Measurements from ENCODE around the gene RPIA. TPM values are rescaled to one million over a fixed set of nuclear protein-coding genes. Genes with fewer than 3 reads are reported as not detected.

The RPIA gene
- total and polyA plus RNA-seq, 9 of the 15 experiments (the other 6 are each of a cell fraction or from before 2014, with no cell fraction given) = 7.8 to 41.2 (median 25.8) TPM

DNA sequence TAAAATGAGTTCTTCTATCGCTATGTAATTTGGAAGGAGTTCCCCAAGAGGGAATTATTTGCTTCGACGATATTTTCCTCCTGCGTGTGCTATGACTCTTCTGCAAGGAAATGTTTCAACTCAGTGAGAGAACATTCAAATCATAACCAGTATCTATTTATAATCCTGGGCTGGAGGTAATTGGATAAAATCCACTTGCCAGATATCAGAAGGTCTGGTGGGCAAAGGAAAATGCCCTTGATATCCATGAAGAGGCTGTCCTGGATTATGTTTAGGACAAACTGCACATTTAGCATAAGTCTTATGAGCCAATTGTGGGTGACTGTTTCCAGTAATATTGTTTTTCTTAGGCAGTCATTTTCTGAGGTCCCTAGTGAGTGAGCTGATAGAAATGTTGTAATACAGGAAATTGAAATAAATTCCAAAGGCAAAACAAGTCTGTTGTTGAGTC lies 17.7 kb downstream of the RPIA start:
- BruUV-seq (replicated peaks) = no TSS peak
- H3K27me3 ChIP-seq (ENCODE audit: control insufficient read depth in 2 of 2, insufficient read depth in 2 of 2, low read length in 2 of 2) = no peaks in the 10 kb centered on the region
- H3K4me2 ChIP-seq (ENCODE audit: insufficient read depth, low read length) = no peak overlapping the region
- FAIRE-seq (no peak), ATAC-seq (no peak), DNase-seq (ENCODE audit: extremely low read depth in 1 of 4, low spot score in 3 of 4) (no peak)
- no peak overlapping the region for H2AFZ ChIP-seq (ENCODE audit: low read depth, low read length)
- H3K4me1 ChIP-seq (replicated peaks in 1 of 2; ENCODE audit: control insufficient read depth in 2 of 2, insufficient read depth in 2 of 2, low read length in 2 of 2) = no peaks in the 10 kb centered on the region; a peak in 2 of 5 replicates
- no peak for TF ChIP-seq ELF4 (CRISPR knock-in tag; IDR thresholded peaks at IDR 0.05)
- no peak for TF ChIP-seq RBM22 (IDR thresholded peaks at IDR 0.05; ENCODE audit: low read depth, low read length, poor library complexity, severe bottlenecking)
- no peak for TF ChIP-seq GABPB1 (CRISPR knock-in tag; IDR thresholded peaks at IDR 0.05)
- no peak for TF ChIP-seq MTF1 (CRISPR knock-in tag; IDR thresholded peaks at IDR 0.05; ENCODE audit: borderline replicate concordance)
- TF ChIP-seq KLF13 (tag; IDR thresholded peaks at IDR 0.05; ENCODE audit: borderline replicate concordance, low read depth) = no peak
- TF ChIP-seq ZNF717 (CRISPR knock-in tag; IDR thresholded peaks at IDR 0.05) = no peak
- TF ChIP-seq, protein P1, sequence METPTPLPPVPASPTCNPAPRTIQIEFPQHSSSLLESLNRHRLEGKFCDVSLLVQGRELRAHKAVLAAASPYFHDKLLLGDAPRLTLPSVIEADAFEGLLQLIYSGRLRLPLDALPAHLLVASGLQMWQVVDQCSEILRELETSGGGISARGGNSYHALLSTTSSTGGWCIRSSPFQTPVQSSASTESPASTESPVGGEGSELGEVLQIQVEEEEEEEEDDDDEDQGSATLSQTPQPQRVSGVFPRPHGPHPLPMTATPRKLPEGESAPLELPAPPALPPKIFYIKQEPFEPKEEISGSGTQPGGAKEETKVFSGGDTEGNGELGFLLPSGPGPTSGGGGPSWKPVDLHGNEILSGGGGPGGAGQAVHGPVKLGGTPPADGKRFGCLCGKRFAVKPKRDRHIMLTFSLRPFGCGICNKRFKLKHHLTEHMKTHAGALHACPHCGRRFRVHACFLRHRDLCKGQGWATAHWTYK (CRISPR knock-in tag; IDR thresholded peaks at IDR 0.05) = no peak
- no peak for TF ChIP-seq XRCC4 (IDR thresholded peaks at IDR 0.05; ENCODE audit: extremely low read depth, insufficient read depth, insufficient read length)
- TF ChIP-seq ZKSCAN1 (IDR thresholded peaks at IDR 0.05; ENCODE audit: low read depth, low read length) = no peak
- no peak for TF ChIP-seq ZNF707 (CRISPR knock-in tag; conservative IDR thresholded peaks at IDR 0.05)
- no peak for TF ChIP-seq NELFE (IDR thresholded peaks at IDR 0.05; ENCODE audit: insufficient read depth, insufficient read length)
- TF ChIP-seq NFE2L1 (tag; IDR thresholded peaks at IDR 0.05; ENCODE audit: borderline replicate concordance, low read depth) = no peak
- TF ChIP-seq SAP30 (IDR thresholded peaks at IDR 0.05; ENCODE audit: borderline replicate concordance, insufficient read depth, low read depth, low read length, poor library complexity, severe bottlenecking) = no peak
- no peak for TF ChIP-seq ZNF175 (CRISPR knock-in tag; IDR thresholded peaks at IDR 0.05; ENCODE audit: low read depth)
- TF ChIP-seq, protein P2, sequence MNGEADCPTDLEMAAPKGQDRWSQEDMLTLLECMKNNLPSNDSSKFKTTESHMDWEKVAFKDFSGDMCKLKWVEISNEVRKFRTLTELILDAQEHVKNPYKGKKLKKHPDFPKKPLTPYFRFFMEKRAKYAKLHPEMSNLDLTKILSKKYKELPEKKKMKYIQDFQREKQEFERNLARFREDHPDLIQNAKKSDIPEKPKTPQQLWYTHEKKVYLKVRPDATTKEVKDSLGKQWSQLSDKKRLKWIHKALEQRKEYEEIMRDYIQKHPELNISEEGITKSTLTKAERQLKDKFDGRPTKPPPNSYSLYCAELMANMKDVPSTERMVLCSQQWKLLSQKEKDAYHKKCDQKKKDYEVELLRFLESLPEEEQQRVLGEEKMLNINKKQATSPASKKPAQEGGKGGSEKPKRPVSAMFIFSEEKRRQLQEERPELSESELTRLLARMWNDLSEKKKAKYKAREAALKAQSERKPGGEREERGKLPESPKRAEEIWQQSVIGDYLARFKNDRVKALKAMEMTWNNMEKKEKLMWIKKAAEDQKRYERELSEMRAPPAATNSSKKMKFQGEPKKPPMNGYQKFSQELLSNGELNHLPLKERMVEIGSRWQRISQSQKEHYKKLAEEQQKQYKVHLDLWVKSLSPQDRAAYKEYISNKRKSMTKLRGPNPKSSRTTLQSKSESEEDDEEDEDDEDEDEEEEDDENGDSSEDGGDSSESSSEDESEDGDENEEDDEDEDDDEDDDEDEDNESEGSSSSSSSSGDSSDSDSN (IDR thresholded peaks at IDR 0.05; ENCODE audit: borderline replicate concordance in 1 of 2, low read depth in 2 of 2, low read length in 2 of 2) = no peak
- H3K36me3 ChIP-seq (ENCODE audit: control insufficient read depth, insufficient read depth, low read length) = 0 out of 3 replicates have a peak, but pooled peaks cover 3% of the 10 kb centered on the region
- in situ Hi-C loops (cut with MboI) (no loop called here), intact Hi-C loops (cut with micrococcal nuclease) (no loop called here)
- no peak overlapping the region for H3K27ac ChIP-seq (ENCODE audit: extremely low read depth, low read depth, low read length)
- no peaks in the 10 kb centered on the region for H4K20me1 ChIP-seq (replicated peaks; ENCODE audit: control insufficient read depth, insufficient read depth, low read length)
- POLR2A ChIA-PET = interaction anchor here (0.7 to 0.8 kb wide), 2 partner anchors 10 to 15 kb away, joined by 3 read pairs; no protein-coding TSS in a partner anchor
- no peak overlapping the region for H3K4me3 ChIP-seq
- no peaks in the 10 kb centered on the region for H3K9me1 ChIP-seq (ENCODE audit: control insufficient read depth, insufficient read depth, low read length)
- H3K9me3 ChIP-seq (replicated peaks; ENCODE audit: control insufficient read depth, insufficient read depth, low read depth, low read length) = no peaks in the 10 kb centered on the region
- CTCF ChIA-PET (ENCODE audit: low intra/inter-chr PET ratio) = no interaction called here
- WGBS (ENCODE audit: insufficient coverage, low coverage, missing lambda C conversion rate) = 91% methylated on average over 4 of the region's 4 CpGs
- peaks cover 12% of the 10 kb centered on the region; the same call in 2 of the 3 replicates for H3K79me2 ChIP-seq (ENCODE audit: control insufficient read depth, insufficient read depth, low read length)
- no peak overlapping the region for H3K9ac ChIP-seq (ENCODE audit: insufficient read depth in 1 of 2, low read depth in 2 of 2, low read length in 2 of 2)
